DOHH2 (cell line): Measurements from ENCODE around the gene INSR.

ENCODE experiments used
- EZH2phosphoT487 ChIP-seq: fragments of 200-600 bp; sonication (generic); IDR thresholded peaks from 2 replicates; pipeline ENCODE4 v1.6.1; 2017; ENCODE audit warnings: borderline replicate concordance, mild to moderate bottlenecking, antibody characterized with exemption, low read length, moderate library complexity, mixed read lengths
- TF ChIP-seq, protein P1 (sequence below): fragments of 200-600 bp; sonication (generic); IDR thresholded peaks from one replicate; pipeline ENCODE4 v1.5.1; 2014; ENCODE audit warnings: antibody characterized with exemption, mild to moderate bottlenecking, low read depth, low read length; ENCODE audit not compliant: poor library complexity, severe bottlenecking

DNA sequence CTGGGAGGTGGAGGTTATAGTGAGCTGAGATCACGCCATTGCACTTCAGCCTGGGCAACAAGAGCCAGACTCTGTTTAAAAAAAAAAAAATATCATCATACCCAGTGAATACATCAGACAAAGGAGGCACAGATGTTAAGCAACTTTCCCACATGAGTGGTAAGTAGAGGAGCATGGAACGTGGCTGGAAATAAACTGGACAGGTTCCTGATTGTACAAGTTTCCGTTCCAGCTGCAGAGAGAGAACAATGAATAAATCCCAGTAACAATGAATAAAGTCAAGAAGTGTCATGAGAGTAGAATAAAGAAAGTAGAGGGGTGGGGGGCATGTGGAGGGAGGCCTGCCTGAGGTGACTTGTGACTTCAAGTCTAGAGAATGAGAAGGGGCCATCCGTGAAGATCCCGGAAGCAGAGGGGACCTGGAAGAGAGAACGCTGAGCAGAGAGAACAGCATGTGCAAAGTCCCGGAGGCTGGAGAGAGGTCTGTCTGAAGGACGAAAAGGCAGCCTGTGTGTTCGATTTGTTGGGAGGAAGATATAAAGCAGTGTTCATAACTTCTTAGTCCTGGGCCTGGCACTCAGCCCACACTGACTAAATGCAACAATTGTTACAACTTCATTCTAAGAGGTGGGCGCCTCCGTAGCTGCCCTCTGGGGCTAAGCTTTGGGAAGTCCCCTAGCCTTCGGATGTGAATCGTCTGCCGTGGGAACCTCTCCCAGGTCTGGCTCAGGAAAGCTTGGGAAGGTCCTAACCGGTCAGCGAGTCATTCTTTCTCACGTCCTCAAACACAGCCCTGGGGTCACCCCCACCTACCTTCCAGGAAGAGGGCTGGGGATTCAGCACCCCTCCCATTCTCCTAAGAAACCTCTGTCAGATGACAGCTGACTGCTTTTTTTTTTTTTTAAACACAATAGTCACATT, 39.2 kb upstream of the INSR start:
- TF ChIP-seq, protein P1, sequence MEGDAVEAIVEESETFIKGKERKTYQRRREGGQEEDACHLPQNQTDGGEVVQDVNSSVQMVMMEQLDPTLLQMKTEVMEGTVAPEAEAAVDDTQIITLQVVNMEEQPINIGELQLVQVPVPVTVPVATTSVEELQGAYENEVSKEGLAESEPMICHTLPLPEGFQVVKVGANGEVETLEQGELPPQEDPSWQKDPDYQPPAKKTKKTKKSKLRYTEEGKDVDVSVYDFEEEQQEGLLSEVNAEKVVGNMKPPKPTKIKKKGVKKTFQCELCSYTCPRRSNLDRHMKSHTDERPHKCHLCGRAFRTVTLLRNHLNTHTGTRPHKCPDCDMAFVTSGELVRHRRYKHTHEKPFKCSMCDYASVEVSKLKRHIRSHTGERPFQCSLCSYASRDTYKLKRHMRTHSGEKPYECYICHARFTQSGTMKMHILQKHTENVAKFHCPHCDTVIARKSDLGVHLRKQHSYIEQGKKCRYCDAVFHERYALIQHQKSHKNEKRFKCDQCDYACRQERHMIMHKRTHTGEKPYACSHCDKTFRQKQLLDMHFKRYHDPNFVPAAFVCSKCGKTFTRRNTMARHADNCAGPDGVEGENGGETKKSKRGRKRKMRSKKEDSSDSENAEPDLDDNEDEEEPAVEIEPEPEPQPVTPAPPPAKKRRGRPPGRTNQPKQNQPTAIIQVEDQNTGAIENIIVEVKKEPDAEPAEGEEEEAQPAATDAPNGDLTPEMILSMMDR = no peak
- TF ChIP-seq EZH2phosphoT487 = no peak
